Natural killer cell (primary cell): ENCODE measurements around the gene BRD4. TPM values are rescaled to one million over a fixed set of nuclear protein-coding genes. Genes with fewer than 3 reads are reported as not detected.

Experiments
- ATAC-seq, 3 donors: fragments of 150-1000 bp in 2 of 3; fragments of 200-7000 bp in 1 of 3; cut with Tn5 transposase; 1 replicate in 1 of 3; 2 replicates in 2 of 3; pipeline ENCODE4 v1.10.0; 2021; ENCODE audit warnings: mild to moderate bottlenecking in 2 of 3, moderate library complexity in 2 of 3
- DNase-seq, 2 donors: peaks; one replicate each; pipeline versions ENCODE4 v3.0.0 to v3.0.0-alpha.2; 2013 to 2021; ENCODE audit warnings: mixed read lengths in 1 of 2
- H3K27ac ChIP-seq: one replicate; pipeline ENCODE4 v1.5.1; 2013; ENCODE audit warnings: mild to moderate bottlenecking, low read length
- H3K27me3 ChIP-seq: one replicate; pipeline ENCODE4 v1.6.1; 2013; ENCODE audit warnings: low read length; ENCODE audit not compliant: control insufficient read depth, insufficient read depth
- H3K36me3 ChIP-seq: one replicate; pipeline ENCODE4 v1.6.1; 2013; ENCODE audit warnings: low read length; ENCODE audit not compliant: control insufficient read depth, insufficient read depth
- H3K4me1 ChIP-seq: one replicate; pipeline ENCODE4 v1.6.1; 2013; ENCODE audit warnings: low read length; ENCODE audit not compliant: control insufficient read depth, insufficient read depth
- H3K4me3 ChIP-seq: one replicate; pipeline ENCODE4 v1.5.1; 2013; ENCODE audit warnings: low read length
- H3K9me3 ChIP-seq: one replicate; pipeline ENCODE4 v1.6.1; 2013; ENCODE audit warnings: low read length; ENCODE audit not compliant: control insufficient read depth, insufficient read depth
- H3K27ac Mint-ChIP-seq, 2 donors: one replicate each; pipeline ENCODE4 v1.8.0; 2022; ENCODE audit warnings: mild to moderate bottlenecking in 2 of 2, mixed read lengths in 2 of 2, moderate library complexity in 1 of 2
- H3K27me3 Mint-ChIP-seq, 2 donors: one replicate each; pipeline ENCODE4 v1.8.0; 2022; ENCODE audit warnings: low read depth in 2 of 2, mixed read lengths in 2 of 2
- H3K36me3 Mint-ChIP-seq: one replicate; pipeline ENCODE4 v1.8.0; 2022; ENCODE audit warnings: mixed read lengths
- H3K4me1 Mint-ChIP-seq, 2 donors: one replicate each; pipeline ENCODE4 v1.8.0; 2022; ENCODE audit warnings: mixed read lengths in 2 of 2
- H3K4me3 Mint-ChIP-seq: one replicate; pipeline ENCODE4 v1.8.0; 2022; ENCODE audit warnings: mild to moderate bottlenecking, moderate library complexity, mixed read lengths
- H3K9me3 Mint-ChIP-seq, 2 donors: one replicate each; pipeline ENCODE4 v1.8.0; 2022; ENCODE audit warnings: mixed read lengths in 2 of 2
- WGBS: methylation state at CpG from one replicate; pipeline ENCODE4 v1.1.7; 2013; ENCODE audit warnings: missing lambda C conversion rate; ENCODE audit not compliant: insufficient coverage; 5-methylcytosine and 5-hydroxymethylcytosine counted together
- intact Hi-C: fragments of 100-400 bp; cut with micrococcal nuclease; formaldehyde crosslinking; loops from one replicate; pipeline ENCODE4 v1.14.2; 2022
- total RNA-seq, 4 donors: library from RNA; stranded (reverse); fragments of 120-200 nt in 1 of 4; gene quantifications; one replicate each; pipeline versions ENCODE4 v1.2.3 to v1.2.4, GENCODE V29; 2013 to 2022
- TF ChIP-seq, protein P1 (sequence below): fragments of 200-600 bp; IDR thresholded peaks from one replicate; pipeline ENCODE4 v1.8.0; 2022; ENCODE audit warnings: antibody characterized with exemption

Gene BRD4
- total RNA-seq, 3 donors from 2014 or later (not counting 1 experiment from before 2014, with no cell fraction given), result 91.9 to 116 (median 98.3) TPM

DNA sequence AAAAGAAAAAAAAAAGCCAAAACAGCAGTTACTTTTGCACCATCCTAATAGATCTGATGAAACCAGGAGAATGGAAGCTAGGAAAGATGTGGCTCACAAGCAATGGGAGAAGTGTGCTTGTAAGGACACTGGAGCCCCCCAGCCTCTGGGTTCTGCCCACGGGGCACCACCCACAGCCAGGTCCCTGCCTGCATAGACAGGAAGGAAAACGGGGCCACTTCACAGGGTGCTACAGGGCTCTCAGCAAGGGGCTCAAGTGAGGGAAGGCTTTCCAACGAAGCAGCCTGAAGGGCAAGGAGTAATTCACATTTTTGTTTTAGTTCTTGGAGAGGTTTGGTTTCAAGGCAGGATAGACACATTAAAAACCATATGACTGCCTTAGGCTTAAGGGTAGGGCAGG is 42.7 kb downstream of the BRD4 start:
- H3K27ac ChIP-seq, result peak overlapping the region; percentile 14
- no peaks in the 10 kb centered on the region for H3K9me3 ChIP-seq
- H3K4me1 ChIP-seq, result peaks cover 79% of the 10 kb centered on the region
- intact Hi-C loops, result loop anchor here (2.0 to 5.0 kb wide), 3 partner anchors 13 to 88 kb away; partner anchors contain the start of gene AKAP8
- no peaks in the 10 kb centered on the region for H3K36me3 ChIP-seq
- no peaks in the 10 kb centered on the region for H3K27me3 ChIP-seq
- H3K27me3 Mint-ChIP-seq, result no peaks in the 10 kb centered on the region
- WGBS, result 6% methylated on average over 3 of the region's 3 CpGs
- TF ChIP-seq, protein P1, sequence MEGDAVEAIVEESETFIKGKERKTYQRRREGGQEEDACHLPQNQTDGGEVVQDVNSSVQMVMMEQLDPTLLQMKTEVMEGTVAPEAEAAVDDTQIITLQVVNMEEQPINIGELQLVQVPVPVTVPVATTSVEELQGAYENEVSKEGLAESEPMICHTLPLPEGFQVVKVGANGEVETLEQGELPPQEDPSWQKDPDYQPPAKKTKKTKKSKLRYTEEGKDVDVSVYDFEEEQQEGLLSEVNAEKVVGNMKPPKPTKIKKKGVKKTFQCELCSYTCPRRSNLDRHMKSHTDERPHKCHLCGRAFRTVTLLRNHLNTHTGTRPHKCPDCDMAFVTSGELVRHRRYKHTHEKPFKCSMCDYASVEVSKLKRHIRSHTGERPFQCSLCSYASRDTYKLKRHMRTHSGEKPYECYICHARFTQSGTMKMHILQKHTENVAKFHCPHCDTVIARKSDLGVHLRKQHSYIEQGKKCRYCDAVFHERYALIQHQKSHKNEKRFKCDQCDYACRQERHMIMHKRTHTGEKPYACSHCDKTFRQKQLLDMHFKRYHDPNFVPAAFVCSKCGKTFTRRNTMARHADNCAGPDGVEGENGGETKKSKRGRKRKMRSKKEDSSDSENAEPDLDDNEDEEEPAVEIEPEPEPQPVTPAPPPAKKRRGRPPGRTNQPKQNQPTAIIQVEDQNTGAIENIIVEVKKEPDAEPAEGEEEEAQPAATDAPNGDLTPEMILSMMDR, result no peak
- H3K4me3 Mint-ChIP-seq, result peak overlapping the region; percentile 61
- DNase-seq (peak in 1 of 2 donors; percentile 39), ATAC-seq (peak in 2 of 3 donors; percentile 22 to 32)
- H3K4me3 ChIP-seq, result no peak overlapping the region
- H3K4me1 Mint-ChIP-seq, result peaks cover 87 to 96% of the 10 kb centered on the region in 2 donors
- no peaks in the 10 kb centered on the region for H3K36me3 Mint-ChIP-seq
- H3K27ac Mint-ChIP-seq, result peak overlapping the region; percentile 67 to 82
- no peaks in the 10 kb centered on the region for H3K9me3 Mint-ChIP-seq

DNA sequence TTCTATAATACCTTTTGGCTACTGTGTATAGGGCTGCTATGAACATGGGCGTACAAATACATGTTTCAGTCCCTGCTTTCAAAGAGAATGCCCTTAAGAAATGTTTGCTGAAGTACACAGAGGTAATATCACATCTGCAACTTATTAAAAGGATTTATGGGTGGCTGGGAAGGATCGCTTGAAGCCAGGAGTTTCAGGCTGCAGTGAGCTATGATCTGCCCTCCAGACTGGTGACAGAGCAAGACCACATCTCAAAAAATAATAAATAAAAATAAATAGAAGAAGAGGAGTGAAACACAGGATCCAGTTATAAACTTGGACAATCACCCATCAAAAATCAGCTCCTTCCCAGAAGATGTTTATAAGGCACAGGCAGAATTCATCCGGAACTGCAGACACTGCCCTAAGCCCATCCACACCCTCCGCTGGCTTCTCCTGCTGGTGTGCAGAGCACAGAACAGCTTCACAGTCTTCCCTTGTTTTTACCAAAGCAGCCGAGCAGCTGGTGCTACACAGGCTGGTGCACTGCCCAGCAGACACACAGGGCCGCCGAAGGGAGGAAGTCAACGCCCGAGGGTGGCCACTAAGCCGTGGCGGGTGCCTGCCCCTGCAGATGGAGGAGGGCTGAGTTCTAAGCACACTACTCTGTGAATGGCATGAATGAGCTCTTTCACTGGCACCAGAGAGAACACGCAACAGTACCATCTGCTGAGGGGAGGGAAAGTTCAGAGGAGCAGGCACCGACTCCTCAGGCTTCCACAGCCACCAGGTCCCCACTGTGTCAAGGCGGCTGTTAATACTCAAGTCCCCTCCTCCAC is 44.0 kb downstream of the BRD4 start:
- Mint-ChIP-seq H3K9me3 (no peaks in the 10 kb centered on the region), H3K27ac (peak overlapping the region; percentile 67 to 82), H3K4me1 (peaks cover 87 to 95% of the 10 kb centered on the region in 2 donors), H3K36me3 (no peaks in the 10 kb centered on the region), H3K27me3 (no peaks in the 10 kb centered on the region), H3K4me3 (peak overlapping the region; percentile 70)
- peak; percentile 61 to 65 (median 62) for ATAC-seq
- no peaks in the 10 kb centered on the region for H3K9me3 ChIP-seq
- H3K4me1 ChIP-seq, result peaks cover 80% of the 10 kb centered on the region
- no peak for DNase-seq
- WGBS, result 25% methylated on average over 13 of the region's 14 CpGs
- TF ChIP-seq, protein P1, result no peak
- peak overlapping the region; percentile 14 for H3K27ac ChIP-seq
- no peaks in the 10 kb centered on the region for H3K27me3 ChIP-seq
- no peak overlapping the region for H3K4me3 ChIP-seq
- intact Hi-C loops, result loop anchor here (2.0 kb wide), 1 partner anchor 14 kb away; no protein-coding TSS in a partner anchor
- no peaks in the 10 kb centered on the region for H3K36me3 ChIP-seq

DNA sequence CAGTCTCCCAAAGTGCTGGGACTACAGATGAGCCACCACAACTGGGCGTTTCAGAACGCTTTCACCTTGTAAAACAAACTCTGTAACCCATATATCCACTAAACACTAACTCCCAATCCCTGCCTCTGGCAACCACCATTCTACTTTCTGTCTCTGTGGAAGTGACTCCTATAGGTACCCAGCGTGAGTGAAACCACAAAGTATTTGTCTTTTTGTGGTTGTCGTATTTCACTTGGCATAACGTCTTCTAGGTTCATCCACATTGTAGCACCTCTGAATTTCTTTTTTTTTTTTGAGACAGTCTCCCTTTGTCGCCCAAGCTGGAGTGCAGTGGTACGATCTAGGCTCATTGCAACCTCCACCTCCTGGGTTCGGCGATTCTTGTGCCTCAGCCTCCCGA is 44.8 kb downstream of the BRD4 start:
- no peak for ATAC-seq
- peak overlapping the region; percentile 67 to 82 for H3K27ac Mint-ChIP-seq
- DNase-seq, result no peak
- Histone ChIP-seq H3K4me3 (no peak overlapping the region), H3K27ac (no peak overlapping the region), H3K4me1 (peaks cover 81% of the 10 kb centered on the region), H3K27me3 (no peaks in the 10 kb centered on the region), H3K36me3 (no peaks in the 10 kb centered on the region), H3K9me3 (no peaks in the 10 kb centered on the region)
- intact Hi-C loops, result no loop called here
- 46% methylated on average over 10 of the region's 10 CpGs for WGBS
- H3K36me3 Mint-ChIP-seq, result no peaks in the 10 kb centered on the region
- H3K9me3 Mint-ChIP-seq, result no peaks in the 10 kb centered on the region
- H3K4me3 Mint-ChIP-seq, result peak overlapping the region; percentile 54
- TF ChIP-seq, protein P1, result no peak
- no peaks in the 10 kb centered on the region for H3K27me3 Mint-ChIP-seq
- peaks cover 89 to 95% of the 10 kb centered on the region in 2 donors for H3K4me1 Mint-ChIP-seq
